ENCODE results near the gene TSPO2.

TSPO2 gene

DNA sequence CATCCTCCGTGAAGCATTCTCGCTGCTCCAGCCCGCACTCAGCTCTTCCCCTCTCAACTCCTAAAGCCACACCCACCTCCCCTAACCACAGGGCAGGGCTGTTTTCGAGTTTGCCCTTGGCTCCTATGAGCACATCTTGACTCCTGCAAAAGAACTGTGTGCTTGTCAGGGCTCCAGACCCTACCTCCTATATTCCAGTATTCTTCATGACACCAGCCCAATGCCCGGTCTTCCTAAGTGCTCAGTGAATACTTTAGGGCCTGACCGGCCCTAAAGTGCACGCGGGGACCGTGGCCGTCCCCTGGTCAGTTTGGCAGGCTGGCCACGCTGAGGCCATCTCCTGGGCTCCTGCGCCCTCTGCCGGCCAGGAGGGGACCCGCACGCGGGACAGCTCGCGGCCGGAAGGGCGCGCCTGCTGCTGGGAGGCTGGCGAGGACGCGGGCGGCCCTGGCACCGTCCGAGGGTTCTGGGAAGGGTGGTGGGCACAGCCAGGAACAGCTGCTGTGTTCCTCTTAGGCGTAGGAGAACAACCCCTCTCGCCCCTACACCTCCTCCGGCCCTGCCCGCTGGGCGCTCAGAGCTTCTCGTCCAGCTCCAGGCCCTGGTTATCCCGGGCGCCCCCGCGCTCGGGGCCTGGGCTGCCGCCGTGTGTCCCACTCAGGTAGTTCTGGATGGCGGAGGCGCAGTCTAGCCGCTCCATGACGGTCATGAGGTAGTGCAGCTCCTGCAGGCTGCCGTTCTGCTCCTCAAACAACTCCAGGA, 14.3 kb upstream of the TSPO2 start:
- DNase-seq, result peak; percentile 88

GRCh38 chr6:41028561-41029412, 13.5 kb upstream of the TSPO2 start:
- no peak for DNase-seq

DNA sequence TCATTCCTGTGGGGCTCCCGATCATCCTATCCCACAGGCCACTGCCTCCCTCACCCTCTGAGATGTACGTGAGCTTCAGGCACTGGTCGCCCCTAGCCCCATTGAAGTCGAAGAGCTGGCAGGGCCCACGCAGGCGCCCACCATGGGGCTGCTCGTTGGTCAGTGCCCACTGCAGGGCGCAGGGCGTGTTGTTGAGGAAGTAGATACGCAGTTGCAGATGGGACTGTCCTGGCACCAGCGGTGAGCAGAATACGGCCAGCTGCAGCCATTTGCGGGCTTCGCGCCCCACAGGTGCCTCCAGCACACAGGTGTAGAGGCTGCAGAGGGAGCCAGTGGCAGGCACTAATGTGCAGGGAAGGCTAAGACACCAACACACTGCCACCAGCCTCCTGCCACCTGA, 9.4 kb upstream of the TSPO2 start:
- no peak for DNase-seq

- no peak for DNase-seq
Measured at GRCh38 chr6:41033776-41034175, 8.5 kb upstream of the TSPO2 start.

GRCh38 chr6:41036186-41036585, 6.1 kb upstream of the TSPO2 start:
- no peak for DNase-seq

DNA sequence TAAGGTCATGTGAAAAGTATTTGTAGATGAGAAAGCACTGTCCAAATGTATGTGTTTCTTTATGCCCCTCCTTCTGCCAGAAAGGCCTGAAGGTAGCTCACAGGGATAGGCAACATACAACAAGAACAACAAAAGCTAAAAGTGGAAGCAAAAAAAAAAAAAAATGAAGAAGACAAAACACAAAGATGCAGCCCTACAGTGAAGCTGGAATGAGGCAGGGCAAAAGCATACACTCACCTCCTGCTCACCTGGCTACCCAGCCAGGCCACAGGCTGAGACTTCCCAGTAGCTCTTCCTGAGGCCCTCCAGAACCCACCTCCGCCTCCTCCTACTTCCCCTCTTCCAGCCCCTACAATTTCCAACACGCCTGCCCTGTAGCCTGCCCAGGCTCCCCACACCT, 5.7 kb upstream of the TSPO2 start:
- DNase-seq, result no peak

- no peak for DNase-seq
Measured at GRCh38 chr6:41037107-41037900, 5.0 kb upstream of the TSPO2 start.

DNA sequence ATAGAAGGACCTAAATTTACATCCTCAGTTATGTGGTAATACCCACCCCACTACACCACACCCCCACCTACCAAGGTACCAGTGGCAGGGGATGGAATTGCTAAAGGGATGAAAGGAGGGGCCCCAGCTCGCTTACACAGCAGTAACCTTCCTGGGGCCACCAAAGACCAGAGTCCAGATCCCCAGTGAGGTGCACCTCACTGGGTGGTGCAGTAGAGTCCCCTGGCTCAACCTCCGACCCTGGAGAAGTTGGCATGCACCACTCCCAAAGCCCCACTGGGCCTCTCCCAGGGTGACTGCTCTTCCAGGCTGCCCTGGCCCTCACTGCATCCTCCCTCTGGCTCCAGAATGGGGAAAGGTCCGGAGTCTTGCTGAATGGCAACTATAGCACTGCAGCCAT, 4.1 kb upstream of the TSPO2 start:
- no peak for DNase-seq

DNA sequence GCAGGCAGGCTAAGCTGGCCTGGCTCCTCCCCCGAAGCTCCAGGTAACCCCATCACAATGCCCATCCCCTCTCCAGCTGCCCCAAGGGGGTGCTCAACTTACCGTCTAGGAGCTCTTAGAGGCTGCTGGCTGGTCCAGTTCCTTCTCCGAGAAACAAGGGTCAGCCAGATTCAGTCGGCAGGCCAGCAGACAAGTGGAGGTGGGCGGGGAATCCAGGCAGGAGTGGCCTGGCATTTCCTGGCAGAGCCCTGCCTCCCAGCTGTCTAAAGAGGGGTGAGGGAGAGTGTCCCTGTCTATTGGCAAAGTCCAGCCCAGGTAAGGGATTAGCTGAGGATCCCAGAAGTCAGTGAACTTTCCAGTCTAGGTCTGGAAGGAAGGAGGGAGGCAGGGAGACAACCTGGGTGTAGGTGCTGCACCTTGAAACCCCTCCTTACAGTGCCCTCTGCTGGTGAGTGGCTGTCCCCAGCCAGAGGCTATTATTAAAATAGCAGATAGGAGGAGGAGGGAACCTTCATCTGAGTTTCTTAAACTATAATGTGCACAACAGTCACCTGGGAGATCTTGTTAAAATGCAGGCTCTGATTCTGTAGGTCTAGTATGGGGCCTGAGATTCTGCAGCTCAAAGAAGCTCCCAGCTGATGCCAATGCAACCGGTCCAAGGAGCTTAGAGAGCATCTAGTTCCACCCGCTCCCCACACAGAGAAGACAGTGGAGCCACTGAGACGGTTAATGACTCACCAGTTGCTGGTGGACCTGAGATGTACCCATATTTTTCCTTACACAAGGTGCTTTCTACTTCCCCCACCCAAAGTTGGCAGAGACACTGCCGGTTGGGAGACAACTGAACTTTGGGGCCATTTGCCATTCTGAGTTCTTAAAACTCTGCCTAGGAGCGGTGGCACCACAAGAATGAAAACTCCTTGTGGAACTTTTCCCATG, 2.9 kb upstream of the TSPO2 start, which contains the start of gene UNC5CL:
Gene UNC5CL, minus strand, starts transcription at position 162 of the 939 bp plus-strand sequence. CDS start 4,147 bp downstream, outside the sequence.
- DNase-seq, result peak; percentile 69

- DNase-seq, result peak; percentile 34
Measured at GRCh38 chr6:41040101-41040939, 1.9 kb upstream of the TSPO2 start.

DNA sequence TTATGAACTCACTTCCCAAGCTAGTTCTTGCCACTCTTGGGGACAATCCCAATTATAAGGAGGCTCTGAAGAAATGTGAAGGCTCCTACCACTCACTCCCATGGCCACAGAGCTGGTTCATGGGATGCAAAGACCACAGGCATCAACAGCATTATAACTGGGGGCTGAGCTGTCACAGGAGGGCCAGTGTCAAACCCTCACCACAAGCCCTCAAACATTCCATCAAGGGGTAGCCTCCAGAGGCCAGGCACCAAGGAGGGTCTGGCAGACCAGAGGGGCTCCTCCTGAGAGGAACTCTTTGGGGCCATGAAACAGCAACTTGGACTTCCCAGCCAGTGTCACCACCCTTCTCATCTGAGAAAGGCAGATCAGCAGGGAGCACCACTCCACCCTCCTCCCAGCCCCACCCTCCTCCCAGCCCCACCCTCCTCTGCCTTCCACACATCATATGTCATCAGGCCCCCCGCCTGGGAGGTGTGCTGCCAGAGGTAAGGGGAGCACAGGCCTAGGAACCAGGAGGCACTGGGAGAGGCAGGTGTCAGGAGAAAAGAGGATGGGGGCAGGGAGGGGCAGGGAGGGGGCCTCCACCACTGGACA, 1.2 kb upstream of the TSPO2 start:
- DNase-seq, result no peak

DNA sequence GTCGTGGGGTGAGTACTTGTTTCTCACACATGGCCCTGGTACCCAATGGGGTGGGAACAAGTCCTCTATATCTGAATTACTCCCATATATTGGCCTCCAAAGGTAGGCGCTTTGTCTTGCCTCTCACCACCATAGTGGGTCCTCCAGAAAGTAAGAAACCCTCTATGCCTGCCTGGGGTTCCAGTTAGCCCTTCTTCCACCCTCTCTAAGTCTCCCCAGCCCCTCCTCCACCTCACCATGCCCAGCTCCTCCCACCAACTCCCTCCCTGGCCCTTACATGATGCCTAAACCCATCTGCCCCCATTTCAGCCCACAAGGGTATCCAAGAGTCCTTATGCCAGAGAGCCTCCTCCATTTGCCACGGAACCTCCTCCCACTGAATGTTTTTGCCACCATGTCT, 884 bp downstream of the TSPO2 start:
- DNase-seq, result no peak

DNA sequence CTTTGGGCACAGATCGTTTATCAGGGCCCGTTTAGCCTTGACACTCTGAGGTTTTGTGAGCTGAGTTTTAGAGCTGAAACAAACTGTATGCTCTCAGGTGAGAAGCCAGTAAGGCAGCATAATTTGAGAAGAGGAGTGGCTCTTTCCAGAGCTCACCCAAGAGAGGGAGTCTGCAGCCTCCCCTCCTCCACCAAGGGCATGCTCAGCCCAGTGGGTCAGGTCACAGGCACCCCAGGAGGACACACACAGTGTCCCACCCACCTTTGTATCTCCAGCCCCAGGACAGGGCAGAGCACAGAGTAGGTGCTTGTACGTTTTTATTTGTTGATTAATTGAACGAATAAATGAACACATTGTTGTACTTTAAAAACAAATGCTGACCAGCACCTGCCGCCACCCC, 3.4 kb downstream of the TSPO2 start:
- no peak for DNase-seq

DNA sequence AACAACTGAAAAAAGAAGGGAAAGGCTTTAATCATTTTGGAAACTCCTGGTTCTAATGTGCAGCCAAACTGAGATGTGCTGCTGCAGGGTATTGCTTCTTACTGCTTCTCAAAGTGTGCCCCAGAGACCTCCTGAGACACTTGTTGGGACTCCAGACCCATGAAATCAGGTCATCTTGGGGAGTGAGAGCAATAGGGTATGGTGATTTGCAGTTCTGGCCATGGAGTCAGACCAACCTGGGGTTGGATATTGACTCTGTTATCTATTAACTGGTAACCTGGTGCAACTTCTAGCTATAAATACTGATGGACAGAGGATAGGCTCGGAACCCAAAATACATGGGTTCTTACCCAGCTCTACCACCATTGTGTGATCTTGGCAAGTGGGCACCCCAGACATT, 3.8 kb downstream of the TSPO2 start:
- DNase-seq, result no peak

DNA sequence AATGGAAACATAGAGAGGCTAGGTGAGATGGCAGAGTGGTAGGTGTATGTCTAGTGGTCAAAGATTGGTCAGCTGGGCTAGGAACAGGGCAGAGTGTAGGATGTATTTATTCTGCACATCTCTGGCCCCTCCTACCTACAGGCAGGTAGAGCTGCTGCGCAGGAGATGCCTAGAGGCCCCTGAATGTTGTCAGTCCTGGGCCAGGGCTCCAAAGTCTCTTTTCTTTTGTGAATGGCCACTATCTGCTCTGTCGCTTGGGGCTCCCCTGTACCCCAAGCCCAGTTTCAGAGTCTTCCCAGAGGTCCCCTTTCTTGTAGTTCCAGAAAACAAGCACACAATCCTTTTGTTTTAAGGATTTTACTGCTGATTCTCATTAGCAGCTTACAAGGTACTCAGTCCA, 5.0 kb downstream of the TSPO2 start:
- no peak for DNase-seq

DNA sequence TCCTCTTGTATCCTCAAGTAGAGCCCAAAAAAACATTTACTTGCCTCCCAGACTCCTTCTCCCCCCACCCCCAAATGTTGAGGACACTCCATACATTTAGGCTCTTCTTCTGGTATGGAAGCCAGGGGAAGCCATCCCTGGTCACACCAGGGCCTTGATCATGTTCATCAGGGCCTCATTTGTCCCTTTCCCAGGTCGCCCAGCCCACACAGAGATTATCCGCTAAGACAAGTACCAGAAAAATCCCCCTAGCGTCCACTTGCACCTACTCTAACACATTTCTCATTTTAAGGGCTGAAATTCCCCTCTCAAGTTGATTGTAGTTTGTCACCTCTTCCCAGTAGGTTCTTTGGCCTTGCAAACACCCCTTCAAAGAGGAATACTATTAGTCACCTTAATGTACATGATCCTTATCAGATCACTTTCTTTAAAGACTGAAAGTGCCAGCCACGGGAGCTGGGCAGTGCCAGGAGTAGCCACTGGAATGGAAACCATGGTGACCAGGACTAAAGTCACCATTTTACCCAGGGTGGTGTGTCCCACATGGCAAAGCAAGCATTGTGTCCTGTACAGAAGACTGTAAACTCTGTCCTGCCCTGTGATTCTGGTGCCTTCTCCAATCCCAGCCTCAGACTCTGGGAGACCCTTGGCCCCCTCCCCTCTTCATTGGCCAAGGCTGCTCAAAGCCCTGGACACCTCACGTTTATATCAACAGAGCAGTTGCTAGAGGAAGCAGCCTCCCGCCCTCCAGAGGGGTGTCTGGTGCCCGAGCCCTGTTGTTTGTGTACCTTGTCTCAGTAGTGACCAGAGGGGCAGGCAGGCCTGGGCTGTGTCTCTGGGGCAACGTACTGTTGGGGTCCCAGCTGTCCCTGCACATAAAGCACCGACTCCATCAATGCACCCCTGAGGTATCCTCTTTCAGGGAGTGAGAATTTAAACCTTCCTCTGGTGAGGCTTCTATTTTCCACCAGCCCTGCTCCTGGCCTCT, 5.8 kb downstream of the TSPO2 start:
- DNase-seq, result no peak

DNA sequence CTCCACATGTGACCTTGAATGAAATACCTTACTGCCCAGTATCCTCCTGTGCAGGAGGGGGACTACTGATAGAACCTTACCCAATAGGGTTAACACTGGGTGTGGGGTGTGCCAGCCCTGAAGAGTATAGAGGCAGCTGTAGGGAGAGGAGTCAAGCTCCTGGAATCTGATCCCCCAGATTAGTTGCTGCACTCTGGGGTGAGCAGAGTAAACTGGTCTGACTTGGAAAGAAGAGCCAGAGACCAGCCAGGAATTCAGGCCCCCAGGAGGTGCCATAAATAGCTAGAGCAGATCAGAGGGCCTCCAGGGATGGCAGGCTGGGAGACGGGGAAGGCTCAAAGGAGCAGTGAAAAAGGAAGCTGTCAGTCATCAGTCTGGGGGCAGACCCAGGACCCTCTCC, 7.3 kb downstream of the TSPO2 start:
- DNase-seq, result no peak

- no peak for DNase-seq
Measured at GRCh38 chr6:41049955-41050354, 7.7 kb downstream of the TSPO2 start.

DNA sequence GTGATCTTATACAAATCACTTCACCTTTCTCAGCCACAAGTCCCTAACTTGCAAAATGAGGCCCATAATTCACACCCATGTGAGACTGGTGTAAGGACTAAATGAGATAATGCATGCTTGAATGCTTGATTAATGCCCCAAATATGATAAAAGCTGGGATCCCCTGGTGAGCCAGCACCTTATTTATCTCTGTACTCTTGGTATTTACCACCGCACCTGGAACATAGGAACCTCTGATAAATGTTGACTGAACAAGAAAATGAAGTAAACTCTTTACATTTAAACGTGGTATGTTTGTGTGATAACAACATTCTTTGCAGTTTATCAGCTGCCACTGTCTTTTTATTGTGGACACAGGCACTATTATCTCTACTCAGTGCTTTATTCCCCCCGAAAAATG, 8.3 kb downstream of the TSPO2 start:
- no peak for DNase-seq

- no peak for DNase-seq
Measured at GRCh38 chr6:41051873-41052272, 9.6 kb downstream of the TSPO2 start.

Measured in activated CD4-positive, alpha-beta T cell treated with anti-CD3 and anti-CD28 coated beads, Interleukin-2, Interleukin-6, amounts not matched to agents 100 ng/mL and 50 ng/mL, durations not matched to agents 16 hours and 8 hours (primary cell).